Measurements from ENCODE around the gene VAV2.
"Not testable (repeated sequence)": the region's sequence is repeated elsewhere in the genome, so short reads cannot be mapped to it uniquely, and the experiment has no call there.

VAV2 gene

GRCh38 chr9:133928248-133928764, 63.8 kb downstream of the VAV2 start:
- H3K27ac Mint-ChIP-seq, result no peak overlapping the region
- no peak overlapping the region for H3K4me3 Mint-ChIP-seq
- no peaks in the 10 kb centered on the region for H3K9me3 Mint-ChIP-seq
- H3K27me3 Mint-ChIP-seq, result no peaks in the 10 kb centered on the region
- no peaks in the 10 kb centered on the region for H3K36me3 Mint-ChIP-seq (ENCODE audit: low read depth)
- no peaks in the 10 kb centered on the region for H3K4me1 Mint-ChIP-seq (ENCODE audit: low read depth)

DNA sequence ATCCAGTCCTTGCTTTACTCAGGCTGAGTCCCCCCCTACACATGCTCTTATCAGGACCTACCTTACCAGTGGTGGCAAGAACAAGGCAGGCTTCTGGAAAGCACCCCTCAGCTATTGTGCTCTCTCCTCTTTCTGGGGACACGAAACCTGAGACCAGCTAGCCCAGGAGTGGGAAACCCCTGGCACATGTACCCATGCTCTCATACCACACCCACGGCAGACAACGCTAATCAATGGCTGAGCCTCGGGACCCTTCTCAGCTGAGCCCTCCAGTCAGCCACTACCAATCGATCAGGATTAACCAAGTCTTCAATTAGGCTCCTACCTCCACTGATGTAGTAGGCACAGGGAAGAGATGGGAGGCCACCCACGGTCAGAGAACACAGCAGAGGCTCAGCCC, 65.1 kb downstream of the VAV2 start:
- H3K4me3 Mint-ChIP-seq, result no peak overlapping the region
- no peaks in the 10 kb centered on the region for H3K4me1 Mint-ChIP-seq (ENCODE audit: low read depth)
- no peaks in the 10 kb centered on the region for H3K27me3 Mint-ChIP-seq
- H3K36me3 Mint-ChIP-seq (ENCODE audit: low read depth), result no peaks in the 10 kb centered on the region
- H3K27ac Mint-ChIP-seq, result peak overlapping the region; percentile 26
- H3K9me3 Mint-ChIP-seq, result no peaks in the 10 kb centered on the region

GRCh38 chr9:133926165-133926856, 65.8 kb downstream of the VAV2 start:
- Mint-ChIP-seq H3K27ac (no peak overlapping the region), H3K4me1 (ENCODE audit: low read depth) (no peaks in the 10 kb centered on the region)

DNA sequence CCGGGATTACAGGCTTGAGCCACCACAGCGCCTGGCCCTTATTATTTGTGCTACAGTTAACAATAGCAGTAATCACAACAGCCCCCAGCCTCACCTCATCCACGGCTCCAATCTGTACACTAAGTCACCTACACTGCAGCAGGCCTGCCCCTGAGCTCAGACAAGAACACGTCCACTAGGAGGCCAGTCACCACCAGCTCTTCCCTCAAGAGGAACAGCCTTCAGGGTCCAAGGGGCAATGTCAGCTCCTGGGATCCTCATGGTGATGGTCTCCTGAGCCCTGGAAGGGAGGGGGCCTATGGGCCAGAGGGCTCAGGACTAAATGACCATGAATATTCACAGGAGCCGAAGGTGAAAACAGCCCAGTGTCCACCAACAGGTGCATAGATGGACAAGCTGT, 67.7 kb downstream of the VAV2 start:
- Mint-ChIP-seq H3K27ac (no peak overlapping the region), H3K4me1 (ENCODE audit: low read depth) (no peaks in the 10 kb centered on the region)

More at GRCh38 chr9:133926165-133926856, 65.8 kb downstream of the VAV2 start:
- Mint-ChIP-seq H3K27me3 (no peaks in the 10 kb centered on the region), H3K9me3 (no peaks in the 10 kb centered on the region), H3K4me3 (no peak overlapping the region), H3K36me3 (ENCODE audit: low read depth) (no peaks in the 10 kb centered on the region)

DNA sequence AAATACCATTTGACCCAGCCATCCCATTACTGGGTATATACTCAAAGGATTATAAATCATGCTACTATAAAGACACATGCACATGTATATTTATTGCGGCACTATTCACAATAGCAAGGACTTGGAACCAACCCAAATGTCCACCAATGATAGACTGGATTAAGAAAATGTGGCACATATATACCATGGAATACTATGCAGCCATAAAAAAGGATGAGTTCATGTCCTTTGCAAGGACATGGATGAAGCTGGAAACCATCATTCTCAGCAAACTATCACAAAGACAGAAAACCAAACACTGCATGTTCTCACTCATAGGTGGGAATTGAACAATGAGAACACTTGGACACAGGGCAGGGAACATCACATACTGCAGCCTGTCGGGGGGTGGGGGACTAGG, 68.5 kb downstream of the VAV2 start:
- H3K27ac Mint-ChIP-seq; H3K36me3 Mint-ChIP-seq (ENCODE audit: low read depth); H3K9me3 Mint-ChIP-seq; H3K27me3 Mint-ChIP-seq; H3K4me3 Mint-ChIP-seq; H3K4me1 Mint-ChIP-seq (ENCODE audit: low read depth): not testable (repeated sequence)

More for the DNA sequence above, 67.7 kb downstream of the VAV2 start:
- no peaks in the 10 kb centered on the region for H3K27me3 Mint-ChIP-seq
- no peaks in the 10 kb centered on the region for H3K36me3 Mint-ChIP-seq (ENCODE audit: low read depth)
- no peaks in the 10 kb centered on the region for H3K9me3 Mint-ChIP-seq
- no peak overlapping the region for H3K4me3 Mint-ChIP-seq

DNA sequence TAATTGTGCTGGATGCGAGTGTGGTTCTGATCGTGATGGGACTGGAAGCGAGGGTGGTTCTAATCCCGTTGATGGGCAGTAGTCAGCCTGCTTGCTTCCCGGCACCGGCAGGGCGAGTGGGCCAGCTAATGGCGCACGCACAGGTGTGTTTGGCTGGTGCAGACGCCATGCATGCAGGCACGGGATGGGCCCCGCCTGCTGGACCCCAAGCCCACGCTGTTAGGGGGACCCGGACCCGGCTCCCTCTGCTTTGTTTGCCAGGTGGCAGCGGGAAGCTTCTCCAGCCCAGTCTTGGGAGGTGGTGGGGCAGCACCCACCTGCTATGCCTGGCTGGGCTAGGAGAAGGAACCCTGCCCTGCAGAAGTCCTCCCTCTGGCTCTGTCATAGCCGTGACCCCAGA, 70.3 kb downstream of the VAV2 start:
- Mint-ChIP-seq H3K27ac (no peak overlapping the region), H3K36me3 (ENCODE audit: low read depth) (no peaks in the 10 kb centered on the region), H3K9me3 (no peaks in the 10 kb centered on the region), H3K27me3 (peaks cover 3% of the 10 kb centered on the region), H3K4me1 (ENCODE audit: low read depth) (peaks cover 3% of the 10 kb centered on the region), H3K4me3 (no peak overlapping the region)

DNA sequence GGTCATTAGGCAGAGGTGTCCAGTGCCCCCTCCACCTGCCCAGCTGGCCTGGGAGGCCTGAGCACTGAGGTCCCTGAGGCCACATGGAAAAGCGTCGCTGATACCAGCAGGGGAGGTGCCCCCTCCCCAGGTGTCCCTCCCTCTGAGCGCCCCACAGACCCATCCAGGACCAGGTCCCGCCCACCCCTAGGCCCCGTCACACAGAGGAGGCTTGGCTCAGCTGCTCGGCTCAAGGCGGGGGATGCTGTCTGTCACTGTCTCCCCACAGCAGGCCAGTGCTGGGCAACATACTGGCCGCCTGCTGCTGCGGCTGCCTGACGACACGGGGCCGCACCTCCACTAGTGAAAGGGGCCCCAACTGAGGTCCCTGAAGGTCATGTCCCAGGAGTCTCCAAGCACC, 71.7 kb downstream of the VAV2 start:
- Mint-ChIP-seq H3K27ac (no peak overlapping the region), H3K36me3 (ENCODE audit: low read depth) (no peaks in the 10 kb centered on the region), H3K4me1 (ENCODE audit: low read depth) (peaks cover 3% of the 10 kb centered on the region), H3K27me3 (peaks cover 3% of the 10 kb centered on the region), H3K4me3 (no peak overlapping the region), H3K9me3 (no peaks in the 10 kb centered on the region)

GRCh38 chr9:133919253-133920115, 72.6 kb downstream of the VAV2 start:
- no peak overlapping the region for H3K4me3 Mint-ChIP-seq
- H3K9me3 Mint-ChIP-seq, result no peaks in the 10 kb centered on the region
- peaks cover 3% of the 10 kb centered on the region for H3K27me3 Mint-ChIP-seq
- H3K27ac Mint-ChIP-seq, result no peak overlapping the region
- peaks cover 3% of the 10 kb centered on the region for H3K4me1 Mint-ChIP-seq (ENCODE audit: low read depth)
- H3K36me3 Mint-ChIP-seq (ENCODE audit: low read depth), result no peaks in the 10 kb centered on the region

DNA sequence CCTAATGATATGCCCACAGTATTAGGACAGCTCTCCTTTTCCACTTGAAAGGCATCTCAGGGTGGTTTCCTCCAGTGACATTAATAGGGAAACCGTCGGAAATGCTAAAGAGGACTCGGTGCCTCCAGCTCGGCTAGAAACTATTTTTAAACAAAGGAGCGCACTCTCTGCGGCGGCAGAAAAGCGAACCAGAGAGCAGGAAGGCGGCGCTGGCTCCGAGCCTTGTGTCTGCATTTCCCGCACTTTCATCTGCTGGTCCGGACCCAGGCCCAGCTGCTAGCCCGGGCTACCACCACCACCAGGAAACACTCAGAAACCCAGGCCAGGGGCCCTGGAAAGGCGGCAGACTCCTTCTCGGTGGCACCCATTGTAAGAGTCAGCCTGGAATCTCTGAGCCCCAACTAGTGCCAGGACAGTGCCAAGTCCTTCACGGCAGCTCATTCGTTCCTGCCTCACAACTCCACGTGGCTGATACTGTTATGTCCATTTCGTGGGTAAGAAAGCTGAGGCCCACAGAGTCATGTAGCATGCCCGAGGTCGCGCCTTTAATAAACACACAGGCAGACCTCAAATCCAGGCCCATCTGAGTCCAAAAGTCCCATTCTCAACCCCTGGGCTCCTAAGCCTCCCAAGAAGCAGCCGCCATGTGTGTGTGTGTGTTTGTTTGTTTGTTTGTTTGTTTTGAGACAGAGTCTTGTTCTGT, 73.9 kb downstream of the VAV2 start:
- Mint-ChIP-seq H3K4me3 (no peak overlapping the region), H3K27me3 (peaks cover 3% of the 10 kb centered on the region), H3K9me3 (no peaks in the 10 kb centered on the region), H3K36me3 (ENCODE audit: low read depth) (no peaks in the 10 kb centered on the region), H3K4me1 (ENCODE audit: low read depth) (peaks cover 3% of the 10 kb centered on the region), H3K27ac (no peak overlapping the region)

DNA sequence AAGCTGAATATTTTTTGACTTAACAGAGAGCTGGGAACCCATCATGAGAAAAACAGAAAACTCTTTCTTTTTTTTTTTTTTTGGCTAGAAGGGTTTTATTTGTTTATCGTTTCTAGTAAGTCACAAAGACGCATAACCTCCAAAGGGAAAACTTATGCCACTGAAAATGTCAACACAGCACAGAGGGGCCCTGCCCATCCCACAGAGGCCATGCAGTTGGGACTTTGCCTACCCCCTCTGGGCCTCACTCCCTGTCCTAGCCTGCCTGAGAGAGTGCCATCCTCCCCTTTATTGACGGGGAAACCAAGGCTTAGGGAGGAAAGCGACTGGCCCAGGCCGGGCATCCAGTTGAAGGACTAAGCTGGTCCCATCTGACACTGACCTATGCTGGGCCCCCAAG, 74.7 kb downstream of the VAV2 start:
- peaks cover 3% of the 10 kb centered on the region for H3K4me1 Mint-ChIP-seq (ENCODE audit: low read depth)

DNA sequence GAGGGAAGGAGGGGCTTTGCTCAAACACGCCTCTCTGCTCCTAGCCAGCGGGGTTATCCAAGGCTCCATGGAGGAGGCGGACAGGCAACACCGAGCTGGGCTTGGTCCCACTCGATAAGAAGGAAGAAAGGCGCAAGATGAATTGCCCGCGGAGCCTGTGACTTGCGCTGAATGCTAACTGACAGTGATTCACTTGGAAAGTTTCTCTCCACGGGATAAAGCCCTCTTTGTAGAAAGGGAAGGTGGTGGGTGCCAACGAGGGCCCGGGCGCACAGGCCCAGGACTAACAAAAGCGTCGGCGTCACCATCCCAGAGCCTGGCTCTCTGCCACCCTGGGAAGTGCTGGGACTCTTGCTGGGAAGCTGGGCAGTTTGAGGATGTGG, 76.0 kb downstream of the VAV2 start:
- H3K4me3 Mint-ChIP-seq, result no peak overlapping the region
- H3K9me3 Mint-ChIP-seq, result no peaks in the 10 kb centered on the region
- H3K27ac Mint-ChIP-seq, result no peak overlapping the region
- H3K27me3 Mint-ChIP-seq, result peaks cover 3% of the 10 kb centered on the region
- H3K4me1 Mint-ChIP-seq (ENCODE audit: low read depth), result peaks cover 3% of the 10 kb centered on the region
- H3K36me3 Mint-ChIP-seq (ENCODE audit: low read depth), result no peaks in the 10 kb centered on the region

More for the DNA sequence above, 74.7 kb downstream of the VAV2 start:
- no peak overlapping the region for H3K4me3 Mint-ChIP-seq
- no peaks in the 10 kb centered on the region for H3K9me3 Mint-ChIP-seq
- no peaks in the 10 kb centered on the region for H3K36me3 Mint-ChIP-seq (ENCODE audit: low read depth)
- H3K27me3 Mint-ChIP-seq, result peaks cover 3% of the 10 kb centered on the region
- no peak overlapping the region for H3K27ac Mint-ChIP-seq

DNA sequence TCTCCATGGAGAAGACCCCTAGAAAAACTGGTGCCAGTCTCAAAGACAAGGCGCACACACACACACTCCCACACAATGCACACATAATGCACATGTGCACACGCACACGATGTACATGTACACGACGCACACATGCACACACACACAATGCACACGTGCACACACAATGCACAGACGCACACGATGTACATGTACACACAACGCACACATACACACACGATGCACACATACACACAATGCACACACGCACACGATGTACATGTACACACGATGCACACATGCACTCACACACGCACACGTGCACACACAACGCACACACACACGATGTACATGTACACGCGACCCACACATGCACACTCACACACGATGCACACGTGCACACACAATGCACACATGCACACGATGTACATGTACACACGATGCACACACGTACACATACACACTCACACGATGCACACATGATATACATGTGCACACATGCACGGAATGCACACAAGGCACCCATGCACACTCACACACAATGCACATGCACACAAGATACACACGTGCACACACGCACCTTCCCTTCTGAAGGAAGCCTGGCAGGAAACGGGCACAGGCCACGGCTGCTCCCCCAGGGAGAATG, 76.5 kb downstream of the VAV2 start:
- no peak overlapping the region for H3K4me3 Mint-ChIP-seq
- peaks cover 3% of the 10 kb centered on the region for H3K4me1 Mint-ChIP-seq (ENCODE audit: low read depth)
- no peak overlapping the region for H3K27ac Mint-ChIP-seq
- no peaks in the 10 kb centered on the region for H3K36me3 Mint-ChIP-seq (ENCODE audit: low read depth)
- H3K9me3 Mint-ChIP-seq, result no peaks in the 10 kb centered on the region
- H3K27me3 Mint-ChIP-seq, result peaks cover 3% of the 10 kb centered on the region

DNA sequence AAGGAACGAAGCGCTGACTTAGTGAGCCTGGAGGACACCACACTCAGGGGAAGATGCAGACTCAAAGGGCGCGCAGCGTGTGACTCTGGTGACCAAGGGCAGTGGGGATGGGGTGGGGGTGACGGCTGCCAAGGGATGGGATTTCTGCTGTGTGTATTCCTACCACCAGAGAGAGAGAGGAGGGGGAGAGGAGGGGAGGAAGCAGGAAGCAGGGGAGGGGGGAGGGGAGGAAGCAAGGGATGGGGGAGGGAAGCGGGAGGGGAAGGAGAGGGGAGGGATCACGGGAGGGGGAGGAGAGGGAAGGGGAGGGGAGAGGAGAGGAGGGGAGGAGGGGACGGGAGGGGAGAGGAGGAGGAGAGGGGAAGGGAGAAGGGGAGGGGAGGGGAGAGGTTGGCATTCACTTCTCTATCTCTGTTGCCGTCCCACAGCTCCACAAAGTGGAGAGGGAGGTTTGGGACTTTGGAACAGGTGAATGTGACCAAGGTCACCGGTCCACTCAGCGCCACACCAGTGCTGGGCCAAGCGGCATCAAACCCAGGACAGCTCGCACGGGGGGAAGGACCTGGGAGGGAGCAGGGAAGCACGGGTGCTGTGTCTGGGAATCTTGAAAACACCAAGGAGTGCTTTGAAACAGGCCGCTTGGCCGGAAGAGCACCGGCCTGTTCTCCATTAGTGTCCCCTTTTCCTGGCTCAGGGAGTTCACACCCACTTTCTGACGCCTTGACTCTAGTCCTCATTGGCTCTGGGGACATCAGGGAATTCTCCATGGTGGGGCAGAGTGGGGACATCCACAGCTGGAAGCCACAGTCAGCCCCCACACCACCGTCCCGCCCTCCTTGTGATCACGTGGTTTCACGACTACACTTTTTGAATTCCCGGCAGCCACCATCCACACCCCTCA, 77.4 kb downstream of the VAV2 start:
- H3K4me3 Mint-ChIP-seq, result no peak overlapping the region
- peaks cover 3% of the 10 kb centered on the region for H3K4me1 Mint-ChIP-seq (ENCODE audit: low read depth)

More for the DNA sequence above, 77.4 kb downstream of the VAV2 start:
- H3K9me3 Mint-ChIP-seq, result no peaks in the 10 kb centered on the region
- H3K36me3 Mint-ChIP-seq (ENCODE audit: low read depth), result no peaks in the 10 kb centered on the region
- H3K27me3 Mint-ChIP-seq, result peaks cover 3% of the 10 kb centered on the region
- H3K27ac Mint-ChIP-seq, result no peak overlapping the region

Measured in stimulated activated naive CD8-positive, alpha-beta T cell treated with anti-CD3 and anti-CD28 coated beads, Interleukin-15, Interleukin-2, amounts not matched to agents 100 ng/mL and 50 ng/mL, for 24 hours (primary cell).